Brain microvascular endothelial cell (primary cell): ENCODE data around the gene SPARCL1.
"Not testable (repeated sequence)": the region's sequence is repeated elsewhere in the genome, so short reads cannot be mapped to it uniquely, and the experiment has no call there.

ENCODE experiments used
- DNase-seq: peaks from one replicate; pipeline ENCODE4 v3.0.0-alpha.2; 2020
- H3K27ac ChIP-seq: fragments of 250-450 bp; sonication (Bioruptor Pico); 2 replicates; pipeline ENCODE4 v1.5.1; 2020; ENCODE audit warnings: mild to moderate bottlenecking, moderate library complexity
- H3K27me3 ChIP-seq: fragments of 250-450 bp; sonication (Bioruptor Pico); replicated peaks from 2 replicates; pipeline ENCODE4 v1.5.1; 2020; ENCODE audit warnings: mild to moderate bottlenecking
- H3K36me3 ChIP-seq: fragments of 250-450 bp; sonication (Bioruptor Pico); replicated peaks from 2 replicates; pipeline ENCODE4 v1.5.1; 2020; ENCODE audit warnings: mild to moderate bottlenecking
- H3K4me3 ChIP-seq: 2 replicates; pipeline ENCODE4 v1.5.1; 2011; ENCODE audit warnings: low read depth, mild to moderate bottlenecking, control low read depth, low read length, moderate library complexity
- in situ Hi-C: cut with HindIII; loops from 2 replicates; pipeline ENCODE4 v1.10.0; 2017; ENCODE audit warnings: low sequenced_read_pairs, low pct_ligation_motif_present
- TF ChIP-seq, protein P1 (sequence below): IDR thresholded peaks from 2 replicates; pipeline ENCODE4 v1.5.1; 2011; ENCODE audit warnings: low read depth, mild to moderate bottlenecking, moderate library complexity, low read length, control low read depth, inconsistent platforms; ENCODE audit errors: missing control alignments

SPARCL1 gene

DNA sequence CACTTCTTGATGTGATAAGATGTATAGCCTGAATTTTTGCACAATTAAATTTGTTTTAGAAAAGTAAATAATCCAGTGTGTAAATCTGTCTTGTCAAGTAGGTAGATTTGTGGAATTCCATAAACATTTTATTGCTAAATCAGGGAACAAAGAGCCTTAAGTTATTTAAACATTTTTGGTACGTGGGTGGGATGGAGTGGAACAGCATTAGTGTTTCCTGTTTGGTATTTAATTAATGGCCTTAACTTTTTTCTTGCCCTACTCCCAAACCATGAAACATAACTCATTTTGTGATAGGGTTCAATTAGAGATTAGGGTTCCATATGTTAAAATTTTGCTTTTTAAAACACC is 101.7 kb downstream of the SPARCL1 start:
- in situ Hi-C loops, result no loop called here
- DNase-seq, result no peak
- TF ChIP-seq, protein P1, sequence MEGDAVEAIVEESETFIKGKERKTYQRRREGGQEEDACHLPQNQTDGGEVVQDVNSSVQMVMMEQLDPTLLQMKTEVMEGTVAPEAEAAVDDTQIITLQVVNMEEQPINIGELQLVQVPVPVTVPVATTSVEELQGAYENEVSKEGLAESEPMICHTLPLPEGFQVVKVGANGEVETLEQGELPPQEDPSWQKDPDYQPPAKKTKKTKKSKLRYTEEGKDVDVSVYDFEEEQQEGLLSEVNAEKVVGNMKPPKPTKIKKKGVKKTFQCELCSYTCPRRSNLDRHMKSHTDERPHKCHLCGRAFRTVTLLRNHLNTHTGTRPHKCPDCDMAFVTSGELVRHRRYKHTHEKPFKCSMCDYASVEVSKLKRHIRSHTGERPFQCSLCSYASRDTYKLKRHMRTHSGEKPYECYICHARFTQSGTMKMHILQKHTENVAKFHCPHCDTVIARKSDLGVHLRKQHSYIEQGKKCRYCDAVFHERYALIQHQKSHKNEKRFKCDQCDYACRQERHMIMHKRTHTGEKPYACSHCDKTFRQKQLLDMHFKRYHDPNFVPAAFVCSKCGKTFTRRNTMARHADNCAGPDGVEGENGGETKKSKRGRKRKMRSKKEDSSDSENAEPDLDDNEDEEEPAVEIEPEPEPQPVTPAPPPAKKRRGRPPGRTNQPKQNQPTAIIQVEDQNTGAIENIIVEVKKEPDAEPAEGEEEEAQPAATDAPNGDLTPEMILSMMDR, result no peak
- Histone ChIP-seq H3K4me3 (no peak overlapping the region), H3K36me3 (no peaks in the 10 kb centered on the region), H3K27me3 (no peaks in the 10 kb centered on the region), H3K27ac (no peak overlapping the region)

DNA sequence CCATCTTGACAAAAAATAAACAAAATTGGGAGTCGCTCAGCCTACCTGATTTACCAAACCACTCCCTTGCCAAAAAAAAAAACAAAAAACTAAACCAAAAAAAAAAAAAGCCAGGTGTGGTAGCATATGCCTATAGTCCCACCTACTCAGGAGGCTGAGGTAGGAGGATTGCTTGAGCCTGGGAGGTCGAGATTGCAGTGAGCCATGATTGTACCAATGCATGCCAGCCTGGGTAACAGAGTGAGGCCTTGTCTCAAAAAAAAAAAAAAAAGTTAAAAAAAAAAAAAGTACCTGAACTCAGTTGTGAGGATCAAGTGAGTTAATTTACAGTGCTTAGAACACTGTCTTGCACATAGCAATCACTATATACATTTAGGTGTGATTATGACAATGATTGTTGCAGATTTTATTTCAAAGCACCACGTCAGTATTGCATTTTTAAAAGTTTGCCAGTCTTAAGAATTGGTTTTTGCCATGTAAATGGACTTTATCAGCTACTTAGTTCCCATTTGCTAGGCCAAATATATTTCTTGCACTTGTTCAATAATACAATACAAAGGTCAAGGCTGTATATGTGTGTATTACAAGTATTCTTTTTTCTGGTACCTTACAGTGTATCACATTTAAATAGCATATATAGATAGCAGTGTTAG is 102.2 kb downstream of the SPARCL1 start:
- no peak overlapping the region for H3K27ac ChIP-seq
- in situ Hi-C loops, result no loop called here
- TF ChIP-seq, protein P1, result no peak

DNA sequence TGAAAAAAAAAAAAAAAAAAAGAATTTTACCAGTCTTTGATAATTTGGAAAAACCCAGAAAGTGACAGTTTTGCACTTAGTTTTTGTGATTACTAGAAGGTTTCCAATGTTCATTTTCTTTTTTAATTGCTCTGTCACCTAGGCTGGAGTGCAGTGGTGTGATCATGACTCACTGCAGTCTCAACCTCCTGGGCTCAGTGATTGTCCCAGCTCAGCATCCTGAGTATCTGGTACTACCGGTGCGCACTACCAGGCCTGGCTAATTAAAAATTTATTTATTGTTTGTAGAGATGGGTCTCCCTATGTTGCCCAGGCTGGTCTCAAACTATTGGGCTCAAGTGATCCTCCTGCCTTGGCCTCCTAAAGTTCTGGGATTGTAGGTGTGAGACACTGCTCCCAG is 103.5 kb downstream of the SPARCL1 start:
- DNase-seq, result no peak
- in situ Hi-C loops, result no loop called here
- no peaks in the 10 kb centered on the region for H3K27me3 ChIP-seq
- no peak overlapping the region for H3K4me3 ChIP-seq
- H3K27ac ChIP-seq, result no peak overlapping the region
- H3K36me3 ChIP-seq, result no peaks in the 10 kb centered on the region
- TF ChIP-seq, protein P1, result no peak

More for the DNA sequence above, 102.2 kb downstream of the SPARCL1 start:
- no peak for DNase-seq
- Histone ChIP-seq H3K4me3 (no peak overlapping the region), H3K27me3 (no peaks in the 10 kb centered on the region), H3K36me3 (no peaks in the 10 kb centered on the region)

DNA sequence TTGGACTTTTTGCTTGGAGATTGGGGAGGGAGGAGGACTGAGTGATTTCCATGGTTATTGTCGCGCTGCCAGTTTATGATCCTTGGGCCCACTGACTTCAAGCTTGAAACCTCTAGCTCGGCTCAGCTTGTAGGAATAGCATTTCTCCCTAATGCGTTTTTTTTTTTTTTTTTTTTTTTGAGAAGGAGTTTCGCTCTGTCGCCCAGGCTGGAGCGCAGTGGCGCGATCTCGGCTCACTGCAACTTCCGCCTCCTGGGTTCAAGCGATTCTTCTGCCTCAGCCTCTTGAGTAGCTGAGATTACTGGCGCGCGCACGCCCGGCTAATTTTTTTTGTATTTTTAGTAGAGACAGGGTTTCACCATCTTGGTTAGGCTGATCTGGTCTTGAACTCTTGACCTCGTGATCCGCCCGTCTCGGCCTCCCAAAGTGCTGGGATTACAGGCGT is 105.1 kb downstream of the SPARCL1 start:
- DNase-seq, H3K27ac ChIP-seq, H3K27me3 ChIP-seq, in situ Hi-C loops, H3K4me3 ChIP-seq, H3K36me3 ChIP-seq: not testable (repeated sequence)
